Superior temporal gyrus (tissue), 1 donor: Measurements from ENCODE around the gene SEC61G.

Experiments used
- DNase-seq: peaks from one replicate; pipeline ENCODE4 v3.0.0-alpha.2; 2016; ENCODE audit errors: extremely low spot score

Gene SEC61G

DNA sequence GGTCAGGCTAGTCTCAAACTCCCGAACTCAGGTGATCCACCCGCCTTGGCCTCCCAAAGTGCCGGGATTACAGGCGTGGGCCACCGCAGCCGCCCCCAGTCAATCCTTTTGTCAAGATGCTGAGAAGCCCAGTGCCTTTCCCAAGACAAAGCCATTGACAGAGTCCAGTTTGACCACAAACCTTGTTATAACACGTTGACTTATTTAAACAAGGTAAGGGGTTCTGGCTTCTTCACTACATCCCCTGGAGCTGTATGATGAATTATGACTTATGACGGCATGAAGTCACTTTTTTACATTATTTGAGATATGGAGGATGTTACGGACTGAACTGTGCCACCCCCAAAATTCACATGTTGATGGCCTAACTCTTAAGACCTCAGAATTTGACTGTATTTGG is 5.8 kb upstream of the SEC61G start:
- DNase-seq, result no peak

- DNase-seq, result no peak
Measured at GRCh38 chr7:54757711-54758110, 1.3 kb downstream of the SEC61G start.

- no peak for DNase-seq
Measured at GRCh38 chr7:54749200-54749599, 9.8 kb downstream of the SEC61G start.

- no peak for DNase-seq
Measured at GRCh38 chr7:54747234-54747633, 11.8 kb downstream of the SEC61G start.

DNA sequence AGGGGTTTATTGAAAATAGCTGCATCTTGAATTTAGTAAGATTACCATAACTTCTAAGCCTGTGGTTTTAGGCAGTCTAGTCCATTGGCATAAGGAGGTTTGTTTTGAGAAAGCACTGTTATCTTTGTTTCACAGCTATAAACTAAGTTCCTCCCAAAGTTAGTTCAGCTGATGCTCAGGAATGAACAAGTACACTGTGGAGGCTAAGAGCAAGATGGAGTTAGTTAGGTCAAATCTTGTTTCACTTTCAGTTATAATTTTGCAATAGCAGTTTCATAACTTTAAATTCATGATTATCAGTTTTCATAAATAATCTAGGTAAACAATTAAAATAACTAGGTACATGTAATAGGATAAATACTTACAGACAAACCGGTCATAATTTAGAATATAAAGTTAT is 15.4 kb downstream of the SEC61G start:
- DNase-seq, result no peak

DNA sequence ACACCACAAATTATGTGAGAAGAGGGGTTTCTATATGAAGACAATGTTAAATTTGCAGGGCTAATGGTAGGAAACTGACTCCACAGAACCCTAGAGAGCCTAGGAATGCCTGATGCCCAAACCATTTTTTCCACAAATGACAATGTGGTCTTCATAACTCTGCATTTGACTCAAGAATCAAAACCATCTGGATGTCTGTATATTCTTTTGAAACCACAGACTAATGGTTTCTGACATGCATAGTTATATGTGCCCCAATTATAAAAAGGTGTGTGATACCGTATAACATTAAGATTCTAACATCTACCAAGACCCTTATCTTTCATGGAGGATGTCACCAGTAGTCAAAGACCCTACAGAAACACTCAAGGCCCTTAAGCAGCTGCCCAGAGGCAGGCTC is 20.3 kb downstream of the SEC61G start:
- no peak for DNase-seq

DNA sequence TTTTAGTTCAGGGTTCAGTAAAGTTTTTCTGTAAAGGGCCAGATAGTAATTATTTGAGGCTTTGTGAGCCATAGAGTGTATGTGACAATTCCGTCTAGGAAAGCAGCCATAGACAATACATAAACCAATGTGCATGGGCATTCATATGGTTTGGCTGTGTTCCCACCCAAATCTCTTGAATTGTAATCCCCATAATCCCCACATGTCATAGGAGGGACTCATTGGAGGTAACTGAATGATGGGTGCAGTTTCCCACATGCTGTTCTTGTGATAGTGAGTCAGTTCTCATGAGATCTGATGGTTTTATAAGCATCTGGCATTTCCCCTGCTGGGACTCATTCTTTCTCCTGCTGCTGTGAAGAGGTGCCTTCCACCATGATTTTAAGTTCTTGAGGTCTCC is 29.9 kb downstream of the SEC61G start:
- DNase-seq, result no peak

GRCh38 chr7:54728411-54728810 is 30.6 kb downstream of the SEC61G start:
- DNase-seq, result no peak

- DNase-seq, result no peak
Measured at GRCh38 chr7:54725255-54725654, 33.8 kb downstream of the SEC61G start.

- no peak for DNase-seq
Measured at GRCh38 chr7:54722502-54722901, 36.5 kb downstream of the SEC61G start.

- no peak for DNase-seq
Measured at GRCh38 chr7:54722026-54722425, 37.0 kb downstream of the SEC61G start.

DNA sequence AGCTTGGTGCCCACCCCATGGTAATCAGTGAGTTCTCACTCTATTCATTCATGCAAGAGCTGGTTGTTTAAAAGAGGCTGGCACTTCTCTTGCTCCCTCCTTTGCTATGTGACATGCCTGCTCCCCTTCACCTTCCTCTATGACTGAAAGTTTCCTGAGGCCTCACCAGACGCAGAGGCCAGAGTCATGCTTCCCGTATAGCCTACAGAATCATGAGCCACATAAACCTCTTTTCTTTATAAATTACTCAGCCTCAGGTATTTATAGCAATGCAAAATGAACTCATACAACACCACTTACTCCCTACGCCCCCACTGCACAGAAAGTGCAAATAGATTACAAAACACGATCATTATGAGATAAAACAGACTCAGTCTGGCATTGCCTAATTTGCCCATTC is 39.0 kb downstream of the SEC61G start:
- no peak for DNase-seq

- no peak for DNase-seq
Measured at GRCh38 chr7:54719425-54719824, 39.6 kb downstream of the SEC61G start.

DNA sequence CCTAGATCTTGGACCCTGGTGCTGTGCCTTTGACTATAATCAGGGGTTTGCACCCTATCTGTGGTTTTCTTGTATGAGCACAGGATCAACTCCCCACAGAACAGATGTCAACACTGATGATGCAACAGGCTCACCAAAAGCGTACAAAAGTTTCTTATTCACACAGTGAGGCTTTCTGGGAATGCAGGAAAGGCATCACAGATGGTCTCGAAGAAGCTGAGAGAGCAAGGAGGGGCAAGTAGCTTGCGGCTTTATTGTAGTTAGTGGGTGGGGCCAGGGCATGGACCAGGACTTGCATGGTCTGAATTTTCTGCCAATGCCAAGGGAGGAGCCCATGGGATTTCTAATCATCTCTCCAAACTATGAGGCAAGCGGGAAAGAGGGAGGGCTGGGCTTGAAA is 46.2 kb downstream of the SEC61G start:
- no peak for DNase-seq

GRCh38 chr7:54711900-54712595 is 47.0 kb downstream of the SEC61G start:
- DNase-seq, result no peak

GRCh38 chr7:54709283-54709682 is 49.7 kb downstream of the SEC61G start:
- DNase-seq, result no peak

GRCh38 chr7:54705436-54705835 is 53.6 kb downstream of the SEC61G start:
- no peak for DNase-seq

DNA sequence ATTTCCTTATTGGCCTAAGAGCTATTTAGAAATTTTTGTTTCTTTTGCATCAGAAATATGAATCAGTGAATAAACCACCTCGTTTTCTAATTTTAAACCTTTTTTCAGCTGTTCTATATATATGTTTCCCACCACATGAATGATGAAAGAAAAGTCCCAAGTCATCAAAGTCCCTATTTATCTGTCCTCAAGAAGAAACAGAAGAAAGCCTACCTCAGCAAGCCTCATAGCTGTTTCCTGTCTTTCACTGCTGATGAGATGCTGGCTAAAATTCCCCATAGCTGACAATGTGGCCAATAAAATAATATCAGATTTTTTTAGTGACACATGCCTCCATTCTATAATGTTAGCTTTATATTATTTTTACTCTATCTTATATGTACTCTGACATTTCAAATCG is 54.2 kb downstream of the SEC61G start:
- no peak for DNase-seq
